Raji (cell line): Measurements from ENCODE around the gene HIC1.

Experiments used
- POLR2A ChIP-seq: IDR thresholded peaks from 2 replicates; pipeline ENCODE4 v1.6.1; 2011; ENCODE audit warnings: low read depth, low read length, control low read depth; ENCODE audit not compliant: insufficient read depth

The HIC1 gene

DNA sequence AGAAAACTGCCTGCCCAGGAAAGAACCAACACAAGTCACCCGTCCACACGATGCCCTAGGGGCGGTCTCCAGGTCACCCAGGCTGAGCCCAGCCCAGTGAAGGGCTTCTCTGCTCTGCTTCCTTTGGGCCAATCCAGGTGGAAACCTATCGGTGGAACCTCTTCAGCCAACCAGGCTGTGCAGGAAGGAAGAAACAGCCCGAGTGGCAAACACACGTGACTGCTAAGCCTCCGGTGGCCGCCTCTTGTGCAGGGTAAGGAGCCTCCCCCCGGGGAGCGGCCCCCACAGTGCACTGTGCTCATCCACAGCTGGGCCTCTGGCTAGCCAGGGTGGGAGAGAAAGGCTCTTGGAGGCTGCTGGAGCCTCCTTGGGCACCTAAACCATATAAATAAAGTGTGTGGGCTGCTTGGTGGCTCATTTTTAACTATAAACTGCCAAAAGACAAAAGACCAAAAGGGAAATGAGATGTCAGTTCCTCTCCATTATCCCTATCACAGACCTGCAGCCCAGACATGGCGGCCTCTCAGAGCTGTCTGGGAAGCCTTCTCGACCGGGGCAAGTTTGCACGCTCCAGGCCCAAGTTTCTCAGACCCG, 32.2 kb upstream of the HIC1 start:
- TF ChIP-seq POLR2A = no peak

DNA sequence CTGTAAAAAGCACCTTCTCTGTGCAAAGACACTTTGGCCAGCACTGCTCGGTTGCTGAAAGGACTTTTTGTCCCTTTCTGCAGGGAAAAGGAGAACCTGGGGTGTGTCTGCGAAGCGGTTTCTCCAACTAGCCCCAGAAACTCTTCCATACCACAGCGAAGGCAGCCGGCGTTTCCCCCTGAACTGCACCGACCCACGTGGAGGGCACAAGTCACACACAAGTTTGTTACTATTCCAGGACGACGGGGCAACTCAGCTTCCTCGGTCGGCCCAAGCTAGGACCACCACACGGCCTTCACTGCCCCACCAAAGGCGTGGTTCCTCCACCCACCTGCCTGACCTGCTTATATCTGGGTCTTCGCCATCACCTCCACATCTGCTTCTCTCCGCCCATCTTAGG, 31.6 kb upstream of the HIC1 start:
- TF ChIP-seq POLR2A = no peak

DNA sequence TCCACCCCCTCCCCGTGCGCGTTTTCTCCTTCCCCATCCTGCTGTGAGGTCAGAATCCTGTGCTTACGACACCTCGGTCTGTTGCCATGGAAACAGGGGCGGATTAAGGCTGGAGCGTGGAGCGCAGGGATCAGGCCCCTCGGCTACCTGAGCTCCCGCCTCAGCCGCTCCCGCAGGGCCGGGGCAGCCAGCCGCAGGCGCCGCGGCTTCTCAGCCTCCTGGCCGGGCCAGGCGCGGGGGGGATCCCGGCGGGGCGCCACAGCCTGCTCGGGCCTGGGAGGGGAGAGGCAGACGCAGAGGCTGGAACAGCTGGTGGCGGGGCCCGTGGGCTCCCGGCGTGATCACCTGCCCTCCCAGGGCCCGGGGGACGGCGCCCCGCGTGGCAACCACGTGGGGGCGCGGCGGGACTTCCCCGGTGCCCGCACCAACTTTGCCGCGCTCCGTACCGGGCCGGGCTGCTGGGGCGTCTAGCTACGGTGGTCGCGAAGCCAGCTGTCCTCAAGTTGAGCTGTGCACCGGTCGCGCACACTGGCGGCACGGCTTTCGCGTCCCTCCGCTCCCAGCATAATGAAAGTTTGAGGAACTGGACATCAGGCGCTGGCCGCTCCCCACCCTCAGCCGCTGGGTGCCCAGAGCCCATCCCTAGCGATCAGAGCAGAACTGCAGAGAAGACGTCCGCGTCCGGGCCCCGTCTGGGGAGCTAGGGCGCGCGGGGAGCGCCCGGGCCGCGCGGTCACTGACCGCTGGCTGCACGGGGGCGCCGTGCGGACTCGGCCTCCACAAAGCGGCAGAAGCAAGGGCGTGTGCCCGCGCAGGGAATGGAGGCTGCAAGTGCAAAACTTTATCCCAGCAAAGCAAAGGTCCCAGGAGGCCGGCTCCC, 31.0 kb upstream of the HIC1 start:
- no peak for TF ChIP-seq POLR2A

DNA sequence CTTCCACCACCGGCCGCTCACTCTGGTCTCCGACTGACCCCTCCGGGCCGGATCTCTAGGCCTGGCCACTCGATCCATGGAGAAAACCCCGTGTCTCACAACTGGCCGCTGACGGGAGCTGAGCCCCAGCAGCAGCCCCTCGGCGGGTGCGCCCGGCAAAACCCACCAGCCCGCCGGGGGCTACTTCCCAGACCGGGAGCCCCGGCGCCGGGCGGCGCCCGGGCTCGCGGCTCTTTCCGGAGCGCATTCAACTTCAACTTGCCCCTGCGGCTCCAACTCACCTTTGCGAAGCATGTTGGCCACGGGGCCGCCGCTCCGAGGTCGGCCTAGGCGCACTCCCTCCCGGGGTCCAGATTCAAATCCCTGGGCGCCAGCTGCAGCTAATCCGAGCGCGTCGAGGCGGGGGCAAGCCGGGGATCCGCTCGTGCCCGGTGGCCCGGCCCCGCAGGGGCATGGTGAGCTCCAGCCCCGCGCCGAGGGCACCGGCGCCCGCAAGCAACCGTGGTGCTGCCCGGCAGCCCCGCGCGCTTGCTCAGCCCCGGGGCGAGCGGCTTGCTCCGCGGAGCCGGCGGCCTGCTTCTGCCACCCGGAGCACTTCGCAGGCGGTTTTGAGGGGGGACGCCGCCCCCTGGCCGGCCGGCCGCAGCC, 30.2 kb upstream of the HIC1 start:
- no peak for TF ChIP-seq POLR2A

DNA sequence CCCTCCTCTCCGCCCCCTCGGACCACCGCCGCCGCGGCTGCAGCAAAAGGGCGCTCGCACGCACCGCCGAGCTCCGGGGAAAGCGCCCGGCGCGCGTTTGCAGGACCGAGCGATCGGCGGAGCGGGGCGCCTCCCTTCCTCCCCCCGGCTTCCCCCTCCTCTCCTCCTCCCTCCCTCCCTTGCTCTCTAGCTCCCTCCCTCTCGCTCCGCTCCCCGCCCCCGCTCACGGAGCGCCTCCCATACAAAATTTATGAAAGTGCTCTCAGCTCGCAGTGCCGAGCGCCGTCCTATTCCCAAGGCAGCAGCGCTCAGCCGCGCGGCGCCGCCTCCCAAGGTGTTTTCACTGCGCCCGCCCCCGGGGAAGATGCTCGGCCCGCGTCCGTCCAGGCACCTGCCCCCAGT, 29.7 kb upstream of the HIC1 start, which contains the start of gene RTN4RL1:
Gene RTN4RL1 (minus strand): TSS at position 115 of the 402 bp plus-strand sequence. CDS start 469 bp downstream, outside the sequence.
- TF ChIP-seq POLR2A = no peak

DNA sequence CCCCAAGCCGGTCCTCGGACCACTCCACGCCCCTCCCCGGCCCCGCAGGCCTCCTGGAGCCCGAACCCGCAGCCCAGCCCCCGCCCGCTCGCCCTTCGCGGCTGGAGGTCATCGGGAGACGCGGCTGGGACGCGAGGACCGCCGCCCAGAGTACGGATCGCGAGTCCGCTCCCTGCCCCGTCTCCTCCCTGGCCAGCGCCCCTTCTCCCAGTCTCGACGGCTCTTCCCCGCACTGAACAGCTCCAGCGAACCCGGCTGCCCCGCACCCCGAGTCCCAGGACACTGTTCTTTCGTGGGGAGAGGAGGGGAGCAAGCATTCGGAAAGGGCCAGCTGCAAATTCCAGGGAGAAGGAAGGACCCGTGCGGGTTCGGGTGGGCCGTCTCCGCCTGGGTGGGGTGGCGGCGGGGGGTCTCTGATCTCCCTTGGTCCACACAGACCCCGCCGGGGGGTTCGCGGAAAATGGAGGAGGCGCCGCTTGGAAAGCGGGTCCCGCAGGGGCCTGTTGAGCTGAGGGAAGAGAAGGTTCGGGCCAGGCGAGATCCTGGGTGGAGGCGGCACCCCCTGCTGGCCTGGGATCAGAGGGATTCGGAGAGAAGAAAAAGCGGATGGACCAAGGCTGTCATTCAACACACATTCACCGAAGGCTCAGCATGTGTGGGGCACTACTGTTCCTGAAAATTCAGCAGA, 29.1 kb upstream of the HIC1 start:
- no peak for TF ChIP-seq POLR2A

DNA sequence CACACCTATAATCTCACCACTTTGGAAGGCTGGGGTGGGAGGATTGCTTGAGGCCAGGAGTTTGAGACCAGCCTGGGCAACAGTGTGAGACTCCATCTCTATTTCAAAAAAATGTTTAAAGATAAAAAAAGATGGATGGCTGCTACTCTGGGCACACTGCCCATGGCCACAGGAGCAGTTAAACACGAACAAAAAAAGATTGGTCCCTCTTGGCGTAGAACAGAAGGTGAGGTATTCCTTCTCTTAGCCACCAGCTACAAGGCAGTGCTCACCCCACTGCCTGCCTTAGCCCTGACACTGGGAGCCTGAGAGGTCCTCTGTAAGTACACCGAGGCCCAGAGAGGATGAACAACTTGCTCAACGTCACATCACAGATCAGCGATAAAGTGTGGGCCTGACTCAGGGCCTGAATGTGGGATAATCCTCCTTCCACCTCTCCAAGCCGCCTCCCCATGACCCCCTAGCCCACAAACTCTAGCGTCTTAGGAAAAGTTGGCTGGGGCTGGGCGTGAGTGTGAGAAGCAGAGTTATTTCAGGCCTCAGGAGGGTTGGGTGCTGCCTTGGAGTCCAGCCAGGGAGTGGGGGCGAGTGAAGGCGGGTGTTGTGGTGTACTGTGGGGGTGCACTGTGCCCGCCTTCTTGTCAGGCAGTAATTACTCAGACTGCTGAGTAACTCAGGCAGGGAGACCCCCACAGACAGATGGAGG, 27.2 kb upstream of the HIC1 start:
- TF ChIP-seq POLR2A = no peak

DNA sequence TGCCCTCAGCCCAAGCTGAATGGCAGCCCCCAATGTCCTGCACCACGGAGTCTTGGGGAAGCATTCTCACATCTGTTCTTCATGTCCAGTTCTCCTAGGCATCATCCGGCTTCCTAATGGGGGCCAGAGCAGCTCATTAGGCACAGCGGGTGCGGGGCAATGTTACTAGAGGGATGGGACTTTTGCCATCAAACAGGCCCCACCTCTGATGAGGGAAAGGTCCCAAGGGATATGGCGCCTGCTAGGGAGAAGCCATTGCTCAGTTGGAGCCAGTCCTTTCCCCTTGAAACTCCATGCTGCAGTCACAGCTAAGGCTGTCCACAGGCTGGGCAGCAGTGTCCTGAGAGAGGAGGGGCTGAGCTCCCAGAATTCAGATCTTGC, 26.7 kb upstream of the HIC1 start:
- TF ChIP-seq POLR2A = no peak

DNA sequence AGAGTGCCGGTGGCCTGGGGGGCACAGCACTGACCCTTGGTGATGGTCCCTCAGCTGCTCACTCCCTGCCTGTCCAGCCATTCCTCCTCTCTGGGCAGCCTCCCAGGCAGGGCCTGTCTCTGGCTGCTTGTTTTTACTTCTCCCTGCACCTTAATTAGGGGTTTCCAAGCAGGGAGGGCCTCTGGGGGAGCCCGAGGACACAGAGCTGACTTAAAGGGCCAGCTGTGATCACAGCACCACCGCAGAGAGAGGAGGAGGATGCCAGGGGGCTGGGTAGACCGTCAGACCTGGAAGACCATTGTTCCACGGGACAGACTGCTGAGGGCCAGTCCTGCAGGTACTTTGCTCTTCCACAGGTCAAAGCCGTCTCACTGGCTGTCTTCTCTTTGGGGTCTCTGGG, 26.2 kb upstream of the HIC1 start:
- TF ChIP-seq POLR2A = no peak

DNA sequence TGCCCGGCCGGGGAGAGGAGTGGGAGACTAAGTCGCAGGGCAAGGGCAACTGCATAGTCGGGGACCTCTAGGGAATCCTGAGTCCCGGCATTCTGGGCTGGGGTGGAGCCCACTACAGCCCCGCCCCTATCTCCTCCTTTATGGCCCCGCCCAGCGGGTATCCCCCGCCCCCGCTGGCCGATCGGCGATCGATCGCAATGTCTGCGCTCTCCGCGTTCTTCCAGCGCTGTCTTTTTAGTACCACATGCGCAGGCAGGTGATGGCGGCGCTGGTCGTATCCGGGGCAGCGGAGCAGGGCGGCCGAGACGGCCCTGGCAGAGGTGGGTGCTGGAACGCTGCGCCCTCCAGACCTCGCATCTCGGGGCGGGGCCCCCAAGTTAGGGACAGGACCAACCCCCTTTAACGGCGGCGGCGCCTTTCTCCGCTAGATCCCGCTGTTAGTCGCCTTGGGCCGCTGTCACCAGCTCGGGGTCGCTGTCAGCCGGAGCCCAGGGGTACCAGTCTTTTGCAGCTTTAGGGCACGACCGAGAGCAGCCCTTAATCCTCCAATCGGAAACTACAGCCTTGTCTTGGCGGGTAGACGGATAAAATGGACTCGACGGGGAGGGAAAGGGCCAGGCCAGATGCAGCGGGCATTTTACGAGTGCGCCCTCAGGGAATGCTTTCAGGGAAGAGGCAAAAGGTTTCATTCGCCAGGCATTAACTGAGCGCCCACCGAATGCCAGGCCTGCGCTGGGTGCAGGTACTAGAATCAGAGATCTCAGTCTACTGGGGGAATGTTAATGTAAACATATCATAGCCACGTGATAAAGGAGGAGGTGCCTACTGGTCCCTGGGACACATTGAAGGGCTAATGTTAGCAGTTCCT, 24.8 kb upstream of the HIC1 start, which contains the start of gene DPH1:
Gene DPH1 (plus strand): TSS at position 243 of the 868 bp plus-strand sequence. CDS start 17 bp downstream, at position 260.
- peak; percentile 71 for TF ChIP-seq POLR2A

DNA sequence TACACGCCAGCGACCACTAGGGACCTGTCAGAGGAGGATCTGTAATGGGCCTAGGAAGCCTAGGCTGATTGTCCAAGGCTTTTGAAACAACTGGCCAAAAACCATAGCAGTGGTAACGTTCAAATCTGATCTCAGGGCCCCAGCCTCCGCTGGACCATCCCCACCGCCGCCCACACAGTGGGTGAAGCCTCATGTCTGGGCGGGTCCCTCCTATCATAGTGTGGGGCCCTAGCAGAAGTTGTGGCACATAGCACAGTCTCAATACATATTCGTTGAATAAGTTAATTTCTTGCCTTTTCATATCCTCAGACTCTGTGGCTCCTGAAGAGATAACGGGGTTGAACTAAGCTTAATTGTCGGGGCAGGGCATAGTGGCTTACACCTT, 24.1 kb upstream of the HIC1 start:
- TF ChIP-seq POLR2A = no peak

DNA sequence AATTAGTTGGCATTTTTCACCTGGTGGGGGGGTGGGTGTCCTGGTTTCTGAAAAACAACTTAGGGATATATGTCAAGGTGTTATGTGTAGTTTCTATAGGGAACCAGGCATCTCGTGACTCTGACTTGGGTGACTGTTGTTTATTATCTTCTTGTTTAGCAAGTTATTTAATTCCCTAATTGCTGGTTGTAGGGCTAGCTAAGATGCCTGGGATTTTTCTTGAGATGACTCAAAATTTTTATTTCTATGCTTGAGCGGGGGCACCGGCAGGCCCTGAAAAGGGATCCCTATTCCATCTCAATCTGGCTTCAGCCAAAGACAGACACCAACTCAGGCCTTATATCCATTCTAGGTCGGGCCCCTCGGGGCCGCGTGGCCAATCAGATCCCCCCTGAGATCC, 21.8 kb upstream of the HIC1 start:
- TF ChIP-seq POLR2A = no peak

DNA sequence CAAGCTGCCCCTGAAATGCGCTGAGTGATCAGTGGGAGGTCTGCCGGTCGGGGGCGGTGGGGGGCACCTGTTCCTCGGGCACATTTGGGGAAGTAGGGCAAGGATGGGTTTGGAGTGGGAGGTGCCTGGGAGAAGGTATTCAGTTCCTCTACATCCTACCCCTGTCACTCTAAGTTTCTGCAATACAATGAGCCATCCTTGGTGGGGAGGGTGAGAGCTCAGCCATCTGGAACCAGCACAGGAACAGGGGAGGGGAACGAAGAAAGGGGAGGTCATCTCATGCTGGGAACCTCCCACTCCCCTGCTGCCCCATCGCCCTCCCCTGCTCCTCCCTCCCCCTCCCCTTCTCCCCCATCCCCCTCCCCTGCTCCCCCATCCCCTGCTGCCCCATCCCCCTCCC, 20.7 kb upstream of the HIC1 start:
- no peak for TF ChIP-seq POLR2A
